Stimulated activated memory B cell treated with anti-CD40 and anti-IgM and Interleukin-4, amounts not matched to agents 10 μg/mL and 1 μg/mL and 100 μg/mL, for 72 hours (primary cell): ENCODE data around the gene SPTLC1.
"Not testable (repeated sequence)": the region's sequence is repeated elsewhere in the genome, so short reads cannot be mapped to it uniquely, and the experiment has no call there.

Experiments used
- ATAC-seq: fragments of 150-1000 bp; cut with Tn5 transposase; 2 replicates; pipeline ENCODE4 v1.10.0; 2021
- H3K27ac Mint-ChIP-seq: one replicate; pipeline ENCODE4 v1.8.0; 2022; ENCODE audit warnings: mild to moderate bottlenecking, mixed read lengths
- H3K27me3 Mint-ChIP-seq: one replicate; pipeline ENCODE4 v1.8.0; 2022; ENCODE audit warnings: mixed read lengths
- H3K36me3 Mint-ChIP-seq: one replicate; pipeline ENCODE4 v1.8.0; 2022; ENCODE audit warnings: mixed read lengths
- H3K4me1 Mint-ChIP-seq: one replicate; pipeline ENCODE4 v1.8.0; 2022; ENCODE audit warnings: mixed read lengths
- H3K4me3 Mint-ChIP-seq: one replicate; pipeline ENCODE4 v1.8.0; 2022; ENCODE audit warnings: mild to moderate bottlenecking, moderate library complexity, mixed read lengths
- H3K9me3 Mint-ChIP-seq: one replicate; pipeline ENCODE4 v1.8.0; 2022; ENCODE audit warnings: mixed read lengths

SPTLC1 gene, protein sequence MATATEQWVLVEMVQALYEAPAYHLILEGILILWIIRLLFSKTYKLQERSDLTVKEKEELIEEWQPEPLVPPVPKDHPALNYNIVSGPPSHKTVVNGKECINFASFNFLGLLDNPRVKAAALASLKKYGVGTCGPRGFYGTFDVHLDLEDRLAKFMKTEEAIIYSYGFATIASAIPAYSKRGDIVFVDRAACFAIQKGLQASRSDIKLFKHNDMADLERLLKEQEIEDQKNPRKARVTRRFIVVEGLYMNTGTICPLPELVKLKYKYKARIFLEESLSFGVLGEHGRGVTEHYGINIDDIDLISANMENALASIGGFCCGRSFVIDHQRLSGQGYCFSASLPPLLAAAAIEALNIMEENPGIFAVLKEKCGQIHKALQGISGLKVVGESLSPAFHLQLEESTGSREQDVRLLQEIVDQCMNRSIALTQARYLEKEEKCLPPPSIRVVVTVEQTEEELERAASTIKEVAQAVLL

GRCh38 chr9:92115071-92115858 is at the start of gene SPTLC1:
TSS of gene SPTLC1 (minus strand) at chr9:92115413. CDS start at chr9:92115370, 43 bp downstream.
- no peaks in the 10 kb centered on the region for H3K27me3 Mint-ChIP-seq
- H3K9me3 Mint-ChIP-seq = no peaks in the 10 kb centered on the region
- peak within 1 kb of the TSS; percentile 99 for H3K27ac Mint-ChIP-seq
- H3K4me3 Mint-ChIP-seq = peak within 1 kb of the TSS; percentile 99
- H3K4me1 Mint-ChIP-seq = peaks cover 22% of the 10 kb centered on the region
- peak; percentile 100 for ATAC-seq
- peaks cover 4% of the 10 kb centered on the region for H3K36me3 Mint-ChIP-seq

GRCh38 chr9:92164975-92165374 is 49.8 kb upstream of the SPTLC1 start:
- H3K36me3 Mint-ChIP-seq = peaks cover 17% of the 10 kb centered on the region
- H3K27ac Mint-ChIP-seq = no peak overlapping the region
- H3K27me3 Mint-ChIP-seq = peaks cover 40% of the 10 kb centered on the region
- peaks cover 18% of the 10 kb centered on the region for H3K9me3 Mint-ChIP-seq
- ATAC-seq = no peak
- H3K4me3 Mint-ChIP-seq = no peak overlapping the region
- peaks cover 7% of the 10 kb centered on the region for H3K4me1 Mint-ChIP-seq

- ATAC-seq = no peak
- Mint-ChIP-seq H3K36me3 (peaks cover 17% of the 10 kb centered on the region), H3K27ac (no peak overlapping the region), H3K4me1 (peaks cover 7% of the 10 kb centered on the region), H3K9me3 (peaks cover 18% of the 10 kb centered on the region), H3K27me3 (peaks cover 40% of the 10 kb centered on the region), H3K4me3 (no peak overlapping the region)
Measured at GRCh38 chr9:92164490-92164889, 49.3 kb upstream of the SPTLC1 start.

DNA sequence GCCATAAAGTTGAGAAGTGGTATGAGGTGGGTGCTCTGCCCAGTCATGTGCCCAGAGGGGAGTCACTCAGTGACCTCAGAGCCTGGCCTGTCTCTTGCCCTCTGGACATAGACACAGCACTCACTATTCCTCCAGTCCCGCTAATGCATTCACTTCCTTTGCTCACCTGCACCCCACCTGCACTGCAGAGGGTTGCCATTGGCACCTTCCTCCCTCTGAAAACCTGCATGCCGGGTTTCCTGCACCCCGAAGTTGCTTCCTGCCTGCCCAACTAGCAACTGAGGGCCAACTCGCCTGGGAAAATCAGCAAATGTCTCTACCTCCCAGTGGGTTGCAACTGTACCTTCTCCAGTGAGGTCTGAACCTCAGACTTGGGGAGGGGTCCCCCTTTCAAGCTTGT is 48.1 kb upstream of the SPTLC1 start:
- Mint-ChIP-seq H3K4me1 (peaks cover 7% of the 10 kb centered on the region), H3K27ac (no peak overlapping the region), H3K27me3 (peaks cover 50% of the 10 kb centered on the region), H3K36me3 (peaks cover 17% of the 10 kb centered on the region), H3K4me3 (no peak overlapping the region), H3K9me3 (peaks cover 18% of the 10 kb centered on the region)
- ATAC-seq = no peak

- H3K27me3 Mint-ChIP-seq = peaks cover 47% of the 10 kb centered on the region
- H3K9me3 Mint-ChIP-seq = peaks cover 16% of the 10 kb centered on the region
- H3K27ac Mint-ChIP-seq = no peak overlapping the region
- peaks cover 17% of the 10 kb centered on the region for H3K36me3 Mint-ChIP-seq
- peaks cover 7% of the 10 kb centered on the region for H3K4me1 Mint-ChIP-seq
- ATAC-seq = no peak
- no peak overlapping the region for H3K4me3 Mint-ChIP-seq
Measured at GRCh38 chr9:92160786-92161185, 45.6 kb upstream of the SPTLC1 start.

DNA sequence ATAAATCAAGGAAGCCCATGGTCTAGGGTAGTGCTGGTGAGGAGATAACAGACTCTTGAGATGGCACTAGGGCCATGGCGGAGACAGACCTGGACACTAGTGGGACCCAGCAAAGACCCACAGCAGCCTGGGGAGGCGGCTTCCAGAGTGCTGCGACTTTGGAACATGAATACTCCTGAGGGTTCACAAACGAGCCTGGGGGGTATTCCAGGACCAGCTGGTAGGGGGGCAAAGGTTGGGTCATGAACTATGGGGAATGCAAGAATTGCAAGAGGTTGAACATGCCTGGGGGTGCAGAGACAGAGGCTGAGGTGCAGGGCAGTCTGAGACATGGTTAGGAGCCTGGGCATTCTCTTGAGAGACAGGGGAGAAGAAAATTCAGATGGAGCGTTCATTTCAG is 43.8 kb upstream of the SPTLC1 start:
- Mint-ChIP-seq H3K9me3 (peaks cover under 1% of the 10 kb centered on the region), H3K4me3 (no peak overlapping the region), H3K4me1 (no peaks in the 10 kb centered on the region), H3K27ac (no peak overlapping the region), H3K36me3 (peaks cover under 1% of the 10 kb centered on the region), H3K27me3 (peaks cover 31% of the 10 kb centered on the region)
- ATAC-seq = no peak

DNA sequence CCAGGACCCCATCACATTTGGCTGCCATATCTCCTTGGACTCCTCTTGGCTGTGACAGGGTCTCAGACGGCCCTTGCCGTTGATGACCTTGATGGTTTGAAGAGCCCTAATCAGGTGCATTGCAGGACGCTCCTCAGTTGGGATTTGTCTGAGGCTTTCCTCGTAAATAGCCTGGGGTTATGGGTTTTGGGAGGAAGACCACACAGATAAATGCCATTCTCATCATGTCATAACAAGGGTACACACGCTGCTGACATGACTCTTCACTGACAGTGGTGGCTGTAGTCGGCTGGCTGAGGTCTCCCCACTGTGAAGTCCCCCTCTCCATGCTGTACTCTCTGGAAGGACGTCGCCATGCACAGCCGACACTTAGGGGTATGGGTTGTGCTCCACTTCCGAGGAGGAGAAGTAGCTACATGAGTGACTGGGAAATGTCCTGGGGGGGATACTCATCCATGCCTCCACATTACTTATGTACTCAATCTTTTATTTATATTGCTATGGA is 42.9 kb upstream of the SPTLC1 start:
- Mint-ChIP-seq H3K27ac (no peak overlapping the region), H3K9me3 (no peaks in the 10 kb centered on the region), H3K4me3 (no peak overlapping the region), H3K36me3 (no peaks in the 10 kb centered on the region), H3K27me3 (peaks cover 31% of the 10 kb centered on the region), H3K4me1 (no peaks in the 10 kb centered on the region)
- no peak for ATAC-seq

- not testable (repeated sequence) for H3K9me3 Mint-ChIP-seq, H3K4me1 Mint-ChIP-seq, H3K36me3 Mint-ChIP-seq, H3K27ac Mint-ChIP-seq, H3K4me3 Mint-ChIP-seq, ATAC-seq
- H3K27me3 Mint-ChIP-seq = peaks cover 31% of the 10 kb centered on the region
Measured at GRCh38 chr9:92155736-92156135, 40.5 kb upstream of the SPTLC1 start.

DNA sequence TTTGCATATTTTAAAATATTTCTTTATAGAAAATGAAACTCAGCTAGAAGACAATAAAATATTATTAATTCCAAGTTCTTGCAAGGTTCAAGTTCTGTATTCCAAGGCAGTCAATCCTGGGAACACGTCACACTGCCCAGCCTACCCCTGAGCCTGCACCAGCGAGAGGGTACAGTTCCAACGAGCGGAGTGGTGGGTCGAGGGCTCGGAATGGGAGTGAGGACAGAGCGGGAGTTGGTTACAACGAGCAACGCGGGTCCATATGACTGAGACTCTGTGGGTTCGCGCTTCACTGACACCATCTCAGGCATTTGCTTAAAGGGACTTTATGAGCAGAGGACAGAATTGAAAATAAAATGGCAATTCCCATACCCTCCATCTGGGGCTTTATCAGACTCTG is 40.0 kb upstream of the SPTLC1 start:
- Mint-ChIP-seq H3K27ac (no peak overlapping the region), H3K4me3 (no peak overlapping the region), H3K9me3 (no peaks in the 10 kb centered on the region), H3K36me3 (no peaks in the 10 kb centered on the region), H3K4me1 (no peaks in the 10 kb centered on the region), H3K27me3 (peaks cover 25% of the 10 kb centered on the region)
- no peak for ATAC-seq

GRCh38 chr9:92153466-92154415 is 38.5 kb upstream of the SPTLC1 start:
- not testable (repeated sequence) for H3K27ac Mint-ChIP-seq, H3K4me1 Mint-ChIP-seq, H3K9me3 Mint-ChIP-seq, H3K4me3 Mint-ChIP-seq, H3K36me3 Mint-ChIP-seq, ATAC-seq
- peaks cover 11% of the 10 kb centered on the region for H3K27me3 Mint-ChIP-seq

GRCh38 chr9:92151691-92152393 is 36.6 kb upstream of the SPTLC1 start:
- Mint-ChIP-seq H3K36me3 (no peaks in the 10 kb centered on the region), H3K4me1 (peaks cover 6% of the 10 kb centered on the region), H3K27me3 (peaks cover 8% of the 10 kb centered on the region), H3K27ac (no peak overlapping the region), H3K4me3 (no peak overlapping the region), H3K9me3 (no peaks in the 10 kb centered on the region)
- no peak for ATAC-seq

GRCh38 chr9:92150501-92151470 is 35.6 kb upstream of the SPTLC1 start:
- not testable (repeated sequence) for ATAC-seq, H3K36me3 Mint-ChIP-seq, H3K9me3 Mint-ChIP-seq, H3K4me3 Mint-ChIP-seq, H3K4me1 Mint-ChIP-seq, H3K27ac Mint-ChIP-seq
- peaks cover 16% of the 10 kb centered on the region for H3K27me3 Mint-ChIP-seq

DNA sequence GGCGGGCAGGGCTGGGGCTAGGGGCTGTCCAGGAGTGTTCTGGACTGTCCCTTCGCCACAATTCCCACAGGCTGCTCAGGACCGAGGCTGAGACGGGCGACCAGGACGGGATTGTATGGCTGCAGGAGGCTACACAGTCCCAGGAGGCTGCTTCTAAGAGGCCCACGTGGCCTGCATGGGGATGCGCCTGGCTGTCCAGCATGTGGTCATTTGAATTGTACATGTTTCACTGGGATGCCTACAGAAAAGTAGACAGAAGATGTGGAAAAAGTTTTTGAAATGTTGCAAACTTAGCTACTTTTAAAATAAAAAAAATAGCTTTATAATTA is 32.6 kb upstream of the SPTLC1 start:
- Mint-ChIP-seq H3K27me3 (peaks cover 38% of the 10 kb centered on the region), H3K36me3 (no peaks in the 10 kb centered on the region), H3K4me3 (no peak overlapping the region), H3K4me1 (peaks cover 6% of the 10 kb centered on the region), H3K27ac (no peak overlapping the region), H3K9me3 (no peaks in the 10 kb centered on the region)
- no peak for ATAC-seq
